AG20443 (cell line): Measurements from ENCODE around the gene LMNTD2.
A peak's percentile ranks its signal among the peaks of the same experiment; 100 is the strongest.

Experiments used
- DNase-seq: peaks from one replicate; pipeline ENCODE4 v3.0.0; 2012; ENCODE audit warnings: low spot score, mixed read lengths

Gene LMNTD2

DNA sequence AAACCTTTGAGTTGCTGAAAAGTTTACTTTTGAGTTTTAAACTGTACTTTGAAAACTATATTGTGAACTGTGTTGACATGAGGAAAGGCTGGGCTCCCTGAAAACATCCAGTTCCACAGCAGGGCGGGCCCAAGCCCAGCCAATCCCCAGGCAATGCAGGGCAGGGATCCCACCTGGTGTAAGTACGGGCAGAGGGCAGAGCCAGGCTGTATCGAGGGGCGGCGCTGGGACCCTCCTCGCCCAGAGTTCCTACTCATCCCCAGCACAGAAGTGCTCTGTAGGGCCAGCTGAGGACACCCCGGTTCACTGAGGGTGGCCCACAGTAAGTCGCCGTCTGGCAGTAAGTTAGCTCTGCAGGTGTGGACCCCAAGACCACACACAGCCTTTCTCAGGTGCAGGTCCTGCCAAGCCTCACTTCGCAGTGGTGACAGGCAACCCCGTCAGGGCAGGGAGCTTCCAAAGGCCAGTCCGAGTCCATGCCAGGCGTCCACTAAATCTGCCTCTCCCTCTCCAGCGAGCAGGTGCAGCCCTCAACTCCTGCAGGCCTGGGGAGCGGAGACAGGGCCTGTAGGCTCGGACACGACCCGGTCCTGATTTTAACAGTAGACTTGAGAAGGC is 6.6 kb upstream of the LMNTD2 start:
- no peak for DNase-seq

DNA sequence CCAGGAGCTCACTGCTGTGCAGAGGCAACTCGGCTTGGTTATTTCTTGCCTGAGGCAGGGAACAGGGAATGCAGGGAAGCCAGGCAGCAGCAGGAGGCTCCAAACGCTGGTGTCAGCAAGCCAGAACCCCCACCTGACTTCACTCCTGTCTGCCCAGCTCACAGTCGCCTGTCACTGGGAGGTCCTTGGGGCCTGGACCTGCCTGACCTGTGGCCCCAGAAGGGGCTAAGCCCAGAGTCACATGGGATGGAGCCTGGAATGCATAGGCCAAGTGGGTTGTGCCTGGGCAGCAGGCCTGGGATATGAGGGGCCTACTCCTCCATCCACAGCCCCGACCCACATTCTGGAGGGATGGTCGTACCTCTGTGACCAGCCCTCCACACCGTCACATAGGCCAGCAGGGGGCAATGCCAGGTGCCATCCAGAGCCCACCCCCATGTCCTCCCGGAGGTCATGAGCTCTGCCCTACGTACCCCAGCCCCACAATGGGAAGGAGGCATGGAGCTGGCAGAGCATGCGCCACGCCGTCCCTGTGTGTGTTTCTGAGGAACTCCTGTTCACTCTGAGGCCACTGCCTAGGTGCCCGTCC is 5.5 kb upstream of the LMNTD2 start:
- DNase-seq, result no peak

DNA sequence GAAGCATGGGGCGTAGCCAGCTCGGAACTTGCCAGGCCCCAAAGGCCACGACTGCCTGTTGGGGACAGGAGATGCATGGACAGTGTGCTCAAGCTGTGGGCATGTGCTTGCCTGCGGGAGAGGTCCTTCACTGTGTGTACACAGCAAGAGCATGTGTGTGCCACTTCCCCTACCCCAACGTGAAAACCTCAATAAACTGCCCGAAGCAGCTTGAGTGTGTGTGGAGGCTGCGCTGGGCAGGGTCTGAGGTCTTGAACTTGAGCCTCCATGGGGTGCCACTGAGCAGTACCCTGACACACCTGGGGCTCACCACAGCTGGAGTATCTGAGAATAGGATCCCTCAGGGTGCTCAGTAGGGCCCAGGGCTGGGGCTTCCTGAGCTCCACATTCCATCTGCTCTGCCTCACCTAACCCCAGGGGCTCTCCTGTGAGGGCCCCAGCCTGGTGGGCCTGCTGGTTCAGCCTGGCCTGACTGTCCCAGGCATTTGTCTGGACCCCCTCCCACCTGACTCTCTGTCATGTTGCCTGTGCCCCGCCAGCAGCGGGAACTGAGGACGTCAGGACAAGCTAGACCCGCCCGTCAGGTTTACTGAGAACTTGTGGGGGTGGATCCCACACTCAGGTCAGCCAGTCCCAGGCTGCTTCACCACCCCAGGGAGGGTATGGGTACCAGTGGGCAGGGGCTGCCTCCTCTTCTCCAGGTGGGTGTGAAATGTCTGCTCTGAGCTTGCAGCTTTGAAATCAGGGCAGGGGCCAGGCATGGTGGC is 3.5 kb upstream of the LMNTD2 start:
- DNase-seq, result no peak

DNA sequence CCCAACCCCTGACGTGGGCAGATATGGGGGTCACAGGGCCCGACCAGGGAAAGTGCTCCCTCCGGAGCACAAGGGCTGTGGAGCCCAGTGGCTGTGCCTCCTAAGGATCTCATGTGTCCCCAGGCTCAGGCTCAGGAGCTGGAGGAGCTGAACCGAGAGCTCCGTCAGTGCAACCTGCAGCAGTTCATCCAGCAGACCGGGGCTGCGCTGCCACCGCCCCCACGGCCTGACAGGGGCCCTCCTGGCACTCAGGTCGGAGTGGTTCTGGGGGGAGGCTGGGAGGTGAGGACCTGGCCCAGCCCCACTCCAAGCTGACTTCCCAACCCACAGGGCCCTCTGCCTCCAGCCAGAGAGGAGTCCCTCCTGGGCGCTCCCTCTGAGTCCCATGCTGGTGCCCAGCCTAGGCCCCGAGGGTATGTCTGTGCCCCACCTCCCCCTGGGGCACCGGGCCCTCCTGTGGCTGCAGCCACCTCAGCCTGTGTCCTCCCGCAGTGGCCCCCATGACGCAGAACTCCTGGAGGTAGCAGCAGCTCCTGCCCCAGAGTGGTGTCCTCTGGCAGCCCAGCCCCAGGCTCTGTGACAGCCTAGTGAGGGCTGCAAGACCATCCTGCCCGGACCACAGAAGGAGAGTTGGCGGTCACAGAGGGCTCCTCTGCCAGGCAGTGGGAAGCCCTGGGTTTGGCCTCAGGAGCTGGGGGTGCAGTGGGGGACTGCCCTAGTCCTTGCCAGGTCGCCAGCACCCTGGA is 2.7 kb upstream of the LMNTD2 start:
- DNase-seq, result no peak

DNA sequence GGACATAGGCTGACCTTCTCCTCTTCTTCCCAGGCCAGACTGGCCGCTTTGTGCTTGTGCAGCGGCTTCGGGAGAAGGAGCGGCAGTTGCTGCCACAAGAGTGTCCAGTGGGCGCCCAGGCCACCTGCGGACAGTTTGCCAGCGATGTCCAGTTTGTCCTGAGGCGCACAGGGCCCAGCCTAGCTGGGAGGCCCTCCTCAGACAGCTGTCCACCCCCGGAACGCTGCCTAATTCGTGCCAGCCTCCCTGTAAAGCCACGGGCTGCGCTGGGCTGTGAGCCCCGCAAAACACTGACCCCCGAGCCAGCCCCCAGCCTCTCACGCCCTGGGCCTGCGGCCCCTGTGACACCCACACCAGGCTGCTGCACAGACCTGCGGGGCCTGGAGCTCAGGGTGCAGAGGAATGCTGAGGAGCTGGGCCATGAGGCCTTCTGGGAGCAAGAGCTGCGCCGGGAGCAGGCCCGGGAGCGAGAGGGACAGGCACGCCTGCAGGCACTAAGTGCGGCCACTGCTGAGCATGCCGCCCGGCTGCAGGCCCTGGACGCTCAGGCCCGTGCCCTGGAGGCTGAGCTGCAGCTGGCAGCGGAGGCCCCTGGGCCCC is 1.6 kb upstream of the LMNTD2 start:
- no peak for DNase-seq

DNA sequence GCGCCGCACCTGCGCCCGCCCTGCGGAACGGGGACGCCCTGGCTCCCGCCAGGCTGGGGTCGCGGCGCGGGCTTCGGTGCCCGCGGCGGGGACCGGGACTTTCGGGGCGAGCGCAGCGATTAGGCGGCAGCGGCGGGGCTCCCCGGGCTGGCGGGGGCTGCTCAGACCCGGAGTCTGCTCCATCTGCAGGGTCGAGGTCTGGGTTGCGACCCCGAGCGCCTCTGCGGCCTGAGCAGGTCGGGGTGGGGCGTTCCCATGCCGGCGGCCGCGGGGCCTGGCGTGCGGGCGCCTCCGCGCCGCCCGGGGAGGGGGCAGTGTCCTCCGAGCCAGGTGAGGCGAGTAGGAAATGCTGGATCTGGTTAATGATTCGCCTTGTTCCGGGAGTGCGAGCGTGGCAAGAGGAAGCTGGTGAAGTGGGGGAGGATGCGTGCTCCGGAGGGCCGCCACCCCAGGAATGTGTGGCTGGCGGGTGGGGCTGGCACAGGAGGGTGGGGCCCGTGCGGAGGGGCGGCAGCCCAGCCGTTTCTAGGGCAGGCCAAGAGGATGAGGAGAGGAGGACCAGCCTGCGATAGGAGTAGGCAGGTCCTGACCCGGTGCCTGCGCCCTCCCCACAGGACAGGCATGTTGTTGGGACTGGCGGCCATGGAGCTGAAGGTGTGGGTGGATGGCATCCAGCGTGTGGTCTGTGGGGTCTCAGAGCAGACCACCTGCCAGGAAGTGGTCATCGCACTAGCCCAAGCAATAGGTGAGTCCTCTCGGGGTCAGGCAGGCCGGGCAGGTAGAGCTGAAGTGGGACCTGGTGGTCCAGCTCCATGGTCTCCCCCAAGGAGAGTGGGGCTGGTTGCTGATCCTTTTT is 838 bp upstream of the LMNTD2 start:
- DNase-seq, result peak; percentile 53

DNA sequence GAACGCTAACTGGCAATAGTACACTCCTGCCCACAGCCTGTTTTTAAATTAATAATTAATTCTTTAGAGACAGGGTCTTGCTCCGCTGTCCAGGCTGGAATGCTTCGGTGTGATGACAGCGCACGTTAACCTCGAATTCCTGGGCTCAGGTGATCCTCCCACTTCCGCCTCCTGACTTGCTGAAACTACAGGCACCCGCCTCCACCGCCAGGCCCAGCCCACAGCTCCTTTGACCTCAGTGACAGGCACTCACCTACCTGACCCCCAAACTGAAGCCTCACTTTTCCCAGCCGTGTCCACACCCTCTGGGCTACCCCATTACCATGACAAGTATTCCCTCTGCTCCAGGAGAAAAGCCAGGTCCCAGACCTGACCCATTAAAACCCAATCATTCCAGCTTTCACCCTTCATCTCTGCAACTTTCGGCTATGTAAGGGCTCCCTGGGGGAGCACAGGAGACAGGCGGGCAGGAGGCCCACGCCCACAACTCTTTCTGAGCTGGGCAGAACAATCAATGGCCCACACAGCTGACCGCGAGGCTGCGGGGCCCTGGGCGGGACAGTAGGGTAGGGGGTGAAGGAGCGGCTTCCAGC is 730 bp downstream of the LMNTD2 start:
- no peak for DNase-seq

DNA sequence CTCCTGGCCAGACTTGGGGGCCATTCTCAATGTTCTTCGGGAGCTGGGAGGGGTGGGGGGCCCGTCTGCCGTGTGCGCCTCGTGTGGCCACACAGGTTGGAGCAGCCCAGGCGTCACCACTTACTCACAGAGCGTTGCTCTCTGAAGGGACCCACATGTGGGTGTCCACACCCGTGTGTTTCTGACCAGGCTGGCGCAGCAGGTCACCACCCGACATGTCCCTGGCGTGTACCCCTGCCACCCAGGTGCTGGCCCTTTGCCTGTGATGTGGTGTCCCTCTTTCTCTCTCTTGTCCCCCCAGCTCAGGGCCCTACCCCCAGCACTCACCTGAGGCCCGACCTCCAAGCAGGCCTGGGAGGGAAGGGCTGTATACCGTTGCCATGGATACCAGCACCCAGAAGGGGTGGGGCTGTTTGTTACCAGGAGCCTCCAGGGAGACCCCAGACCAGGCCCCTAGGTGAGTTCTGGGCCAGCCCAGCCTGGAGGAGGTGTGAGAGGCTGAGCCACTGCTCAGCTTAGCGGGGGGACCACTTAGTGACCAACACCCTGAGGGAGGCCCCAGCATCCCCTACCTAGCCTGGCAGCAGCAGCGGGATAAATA is 1.4 kb downstream of the LMNTD2 start:
- DNase-seq, result no peak

DNA sequence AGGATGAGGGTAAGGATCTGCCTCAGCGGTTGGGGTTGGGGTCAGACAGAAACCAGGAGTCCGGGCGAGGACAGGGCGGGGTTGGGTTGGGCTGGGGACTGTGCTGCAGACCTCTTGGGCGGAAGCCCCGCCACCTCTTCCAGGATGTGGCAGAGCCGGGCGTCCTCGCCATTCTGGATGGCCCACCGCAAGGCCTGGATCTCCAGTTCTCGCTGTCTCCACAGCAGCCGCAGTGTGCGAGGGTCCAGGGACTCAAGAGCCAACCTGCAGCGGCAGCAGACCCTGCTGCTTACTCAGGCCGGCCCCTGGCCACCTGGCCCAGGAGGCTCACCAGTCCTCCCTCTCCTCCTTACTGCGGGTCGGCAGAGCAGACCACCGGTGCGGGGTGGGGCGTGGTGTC is 2.0 kb downstream of the LMNTD2 start:
- no peak for DNase-seq

DNA sequence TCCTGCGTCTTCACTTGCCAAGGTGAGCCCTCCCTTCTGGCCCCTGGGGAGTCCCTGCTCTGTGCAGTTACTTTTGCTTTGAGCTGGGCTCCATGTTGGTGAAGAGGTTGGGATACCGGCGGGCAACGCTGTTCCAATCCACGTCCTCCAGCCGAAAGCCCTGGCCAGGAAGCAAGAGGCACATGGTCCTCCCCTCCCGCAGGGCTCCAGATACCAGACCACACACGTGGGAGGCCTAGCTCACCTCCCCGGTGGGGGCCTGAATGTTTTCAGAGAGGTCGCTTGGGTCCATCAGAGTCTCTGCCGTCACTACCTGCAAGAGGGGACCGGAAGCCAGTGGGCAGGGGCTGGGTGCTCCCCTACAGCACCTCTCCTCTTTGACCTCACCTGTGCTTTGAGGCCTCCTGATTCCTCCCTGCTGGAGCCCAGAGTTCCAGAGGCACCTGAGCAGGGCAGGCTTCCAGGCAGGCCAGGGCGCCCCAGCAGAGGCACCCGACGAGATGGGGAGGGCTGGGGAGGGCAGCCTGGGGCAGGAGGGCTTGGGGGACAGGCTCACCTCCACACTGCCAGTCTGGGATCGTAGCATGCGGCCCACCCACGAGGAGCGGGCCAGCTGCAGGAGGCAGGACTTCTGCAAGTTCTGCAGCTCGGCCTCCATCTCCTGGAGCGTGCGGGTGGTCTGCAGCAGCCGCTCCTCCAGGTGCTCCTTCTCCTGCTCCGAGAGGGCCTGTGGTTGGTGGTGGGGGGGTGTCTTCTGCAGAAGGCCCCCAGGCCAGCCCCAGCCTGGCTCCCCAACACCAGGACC is 3.0 kb downstream of the LMNTD2 start:
- DNase-seq, result no peak

DNA sequence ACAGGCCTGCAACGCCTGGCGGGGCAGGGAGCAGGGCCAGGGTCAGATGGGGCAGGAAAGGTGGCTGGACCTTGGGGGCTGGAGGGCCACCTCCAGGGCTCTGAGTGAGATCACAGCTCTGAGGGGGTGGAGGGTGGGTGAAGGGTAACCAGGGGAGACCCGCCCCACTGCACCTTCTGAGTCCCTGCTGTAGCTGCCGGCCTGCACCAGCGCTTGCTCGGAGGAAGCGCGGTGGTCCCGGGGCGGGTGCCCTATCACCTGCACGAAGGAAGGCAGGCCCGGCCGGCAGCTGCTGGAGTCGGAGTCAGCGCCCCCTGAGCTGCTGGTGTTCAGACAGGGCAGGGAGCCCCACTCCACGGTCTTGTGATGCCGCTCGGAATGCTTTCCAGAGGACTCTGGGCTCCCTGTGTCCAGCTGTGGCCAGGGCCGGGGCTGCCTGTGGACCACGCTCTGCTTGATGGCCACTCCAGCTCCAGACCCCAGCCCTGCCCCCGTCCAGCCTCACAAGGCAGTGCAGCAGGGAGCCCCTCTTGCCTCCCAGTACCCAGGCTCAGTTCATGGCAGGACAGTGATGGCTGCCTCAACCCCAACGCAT is 3.8 kb downstream of the LMNTD2 start:
- DNase-seq, result no peak

DNA sequence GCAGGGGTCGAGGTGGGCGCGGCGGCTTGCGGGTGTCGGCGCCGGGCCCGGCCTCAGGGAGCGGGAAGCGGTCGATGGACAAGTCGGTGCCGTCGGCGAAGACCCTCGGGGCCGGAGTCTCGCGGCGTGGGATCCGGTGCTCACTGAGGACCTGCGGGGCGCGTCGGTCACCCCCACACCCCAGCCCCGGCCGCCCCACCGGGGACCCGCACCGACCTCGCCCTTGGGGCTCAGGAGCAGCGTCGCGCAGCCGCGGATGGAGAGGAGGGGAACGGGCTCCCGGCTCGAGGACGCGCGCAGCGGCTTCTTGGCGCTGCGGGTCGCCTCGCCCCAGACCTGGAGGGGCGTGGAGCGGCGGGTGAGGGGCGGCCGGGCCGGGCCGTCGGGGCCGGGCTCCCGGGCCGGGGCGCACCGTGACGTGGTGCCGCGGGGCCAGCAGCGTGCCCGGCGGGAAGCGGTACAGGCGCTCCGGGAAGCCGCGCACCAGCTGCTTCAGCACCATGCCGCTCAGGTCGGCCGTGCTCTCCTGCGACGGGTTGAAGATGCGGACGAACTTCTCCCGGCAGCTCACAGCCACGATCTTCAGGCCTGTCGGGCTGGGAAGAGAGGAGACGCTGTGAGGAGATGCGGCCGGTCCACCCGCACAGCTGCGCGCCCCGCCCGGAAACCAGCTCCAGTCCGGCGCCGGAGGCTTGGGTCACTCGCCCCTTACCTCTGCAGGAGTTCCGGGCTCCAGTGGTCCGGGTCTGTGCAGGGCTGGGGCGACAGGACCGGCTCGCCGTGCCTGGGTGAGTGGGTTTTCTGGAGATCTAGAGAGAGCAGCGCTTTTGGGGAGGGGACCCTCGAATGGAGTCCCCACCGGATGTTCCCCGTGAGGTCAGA is 4.5 kb downstream of the LMNTD2 start:
- no peak for DNase-seq

DNA sequence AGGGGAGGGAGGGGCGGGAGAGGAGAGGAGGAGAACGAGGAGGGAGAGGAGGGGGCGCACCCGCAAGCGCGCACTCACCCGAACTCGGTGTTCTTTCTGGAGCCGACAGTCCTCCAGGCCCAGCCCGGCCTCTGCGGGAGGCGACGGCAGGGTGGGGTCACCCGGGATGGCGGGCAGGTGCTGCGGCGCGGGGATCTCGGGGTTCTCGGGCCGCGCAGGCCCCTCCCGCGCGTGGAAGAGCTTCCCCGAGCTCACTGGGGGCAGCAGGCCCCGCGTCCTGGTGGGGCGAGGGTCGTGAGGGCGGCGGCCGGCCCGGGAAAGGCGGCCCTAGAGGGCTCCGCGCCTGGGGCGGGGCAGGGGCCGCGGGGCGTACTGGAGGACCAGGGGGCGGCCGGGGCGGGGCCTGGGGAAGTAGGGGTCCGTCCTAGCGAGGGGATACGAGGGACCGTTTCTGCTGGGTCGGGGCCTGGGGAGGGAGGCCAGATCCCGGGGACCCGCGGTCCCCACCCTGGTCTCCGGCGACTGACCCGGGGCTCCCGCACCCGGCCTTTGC is 5.2 kb downstream of the LMNTD2 start:
- no peak for DNase-seq

DNA sequence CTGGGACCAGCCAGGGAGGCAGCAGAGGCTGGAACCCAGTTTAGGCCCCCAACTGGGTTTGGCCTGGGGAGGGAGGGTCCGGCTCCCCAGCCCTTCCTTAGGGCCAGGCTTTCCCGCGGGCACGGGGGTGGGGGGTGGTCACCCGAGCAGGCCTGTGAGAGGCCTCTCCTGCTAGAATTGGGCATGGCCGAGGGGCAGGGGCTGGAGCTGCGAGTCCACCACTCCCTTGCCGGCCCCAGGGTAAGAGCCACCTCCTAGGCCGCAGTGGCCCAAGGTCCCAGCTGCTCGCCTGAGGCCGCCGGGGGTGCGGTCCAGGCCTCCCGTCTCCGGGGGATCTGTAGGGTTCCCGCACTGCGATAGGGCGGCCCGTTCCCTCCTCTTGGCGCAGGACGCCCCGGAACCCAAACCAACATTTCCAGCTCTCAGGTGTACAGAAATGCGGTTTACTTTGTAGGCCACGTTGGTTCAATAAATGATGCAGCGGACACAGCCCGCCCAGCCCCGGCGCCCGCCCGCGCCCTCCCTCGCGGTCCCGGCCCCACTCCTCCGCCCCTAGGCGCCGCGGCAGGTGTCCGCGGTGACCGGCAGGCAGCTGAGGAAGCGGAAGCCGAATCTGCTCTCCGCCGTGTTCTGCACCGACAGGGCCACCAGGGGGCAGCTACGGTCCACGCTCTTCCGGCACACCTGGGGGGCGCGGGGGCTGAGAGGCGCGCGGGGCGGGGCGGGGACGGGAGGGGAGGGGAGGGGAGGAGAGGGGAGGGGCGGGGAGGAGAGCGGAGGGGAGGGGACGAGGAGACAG is 5.9 kb downstream of the LMNTD2 start:
- DNase-seq, result peak; percentile 71

DNA sequence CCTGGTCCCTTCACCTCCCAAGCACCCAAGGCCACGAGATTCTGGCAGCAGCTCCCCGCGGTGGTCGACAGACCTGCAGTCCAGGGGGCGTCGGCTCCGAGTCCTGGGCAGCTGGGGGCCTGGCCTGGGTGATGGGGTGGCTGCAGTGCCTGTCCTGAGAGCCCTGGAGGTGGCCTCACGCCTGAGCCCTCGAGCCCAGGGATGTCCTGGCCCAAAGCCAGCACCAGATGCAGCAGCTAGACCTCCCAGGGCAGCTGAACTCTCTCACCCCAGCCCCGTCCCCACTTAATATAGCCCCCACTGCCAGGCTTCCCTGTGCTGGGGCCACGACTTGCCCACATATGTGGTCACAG is 6.6 kb downstream of the LMNTD2 start:
- no peak for DNase-seq

DNA sequence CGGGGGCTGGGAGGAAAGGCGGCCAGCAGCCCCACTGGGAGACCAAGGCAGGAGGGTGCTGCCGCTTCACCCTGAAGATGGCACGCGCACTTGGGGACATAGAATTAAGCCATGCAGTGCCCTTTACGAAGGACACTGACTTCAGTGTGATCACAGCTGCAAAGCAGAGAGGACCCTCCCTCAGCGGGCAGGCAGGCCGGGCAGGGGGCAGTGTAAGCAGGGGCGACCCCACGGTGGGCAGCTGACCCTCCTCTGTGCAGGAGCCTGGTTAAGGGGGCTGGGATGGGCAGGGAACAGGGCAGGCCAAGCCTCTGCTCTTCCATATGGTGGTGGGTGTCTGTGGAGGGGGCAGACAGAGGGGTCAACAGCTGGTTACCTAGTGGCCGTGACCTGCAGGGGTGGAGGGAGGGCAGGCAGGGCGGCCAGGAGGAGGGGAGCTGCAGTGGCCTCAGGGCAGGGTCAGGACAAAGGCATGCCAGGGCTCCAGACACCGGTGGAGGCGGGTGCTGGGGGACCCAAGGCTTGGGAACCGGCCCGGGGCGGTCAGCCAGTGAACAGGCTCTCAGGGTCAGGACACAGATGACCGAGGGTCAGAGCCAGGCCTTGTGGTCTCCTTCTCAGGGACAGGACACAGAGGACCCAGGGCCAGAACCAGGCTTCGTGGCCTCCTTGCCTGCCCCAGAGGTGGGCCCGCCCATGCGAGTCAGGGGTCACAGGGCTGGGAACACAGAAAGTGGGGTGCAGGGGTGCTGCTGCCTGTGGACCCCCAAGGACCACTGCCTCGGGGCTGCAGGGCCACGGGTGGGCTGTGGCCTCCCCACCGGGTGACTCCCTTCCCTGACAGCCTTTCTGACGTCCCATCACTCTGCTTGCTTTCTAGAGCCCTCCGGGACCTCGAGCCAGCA is 7.2 kb downstream of the LMNTD2 start:
- no peak for DNase-seq
